ENCODE results near the gene MAPKAPK5. TPM values are rescaled to one million over a fixed set of nuclear protein-coding genes. Genes with fewer than 3 reads are reported as not detected.

The MAPKAPK5 gene
- total and polyA plus RNA-seq, 9 of the 15 experiments (the other 6 are each of a cell fraction or from before 2014, with no cell fraction given), result 11.6 to 72.1 (median 60.4) TPM

DNA sequence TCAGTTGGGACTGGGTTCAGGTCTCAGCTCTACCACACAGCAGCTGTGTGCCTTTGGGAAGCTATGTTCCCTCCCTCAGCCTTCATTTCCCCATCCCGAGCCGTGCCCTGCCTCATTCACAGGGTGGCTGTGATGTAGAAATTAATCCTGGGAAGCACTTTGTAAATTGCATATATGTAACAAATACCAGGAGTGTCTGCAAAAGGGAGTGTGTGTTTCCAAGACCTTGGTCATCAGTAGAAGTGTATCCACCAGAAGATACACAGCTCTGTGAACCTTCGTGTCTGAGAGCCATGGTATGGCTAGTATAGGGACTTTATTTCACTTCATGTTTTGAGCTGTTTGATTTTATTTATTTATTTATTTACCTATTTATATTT lies 49.2 kb upstream of the MAPKAPK5 start:
- H2AFZ ChIP-seq (ENCODE audit: low read depth, low read length), result peak overlapping the region; percentile 82; the same call in 1 of the 2 replicates
- no peaks in the 10 kb centered on the region; a peak in 1 of 5 replicates for H3K27me3 ChIP-seq (ENCODE audit: control insufficient read depth in 2 of 2, insufficient read depth in 2 of 2, low read length in 2 of 2)
- DNase-seq (ENCODE audit: extremely low read depth in 1 of 4, low spot score in 3 of 4) (no peak), FAIRE-seq (no peak), ATAC-seq (no peak)
- intact Hi-C loops (cut with micrococcal nuclease) (no loop called here), in situ Hi-C loops (cut with MboI) (no loop called here)
- no peak overlapping the region for H3K27ac ChIP-seq (ENCODE audit: extremely low read depth, low read depth, low read length)
- H3K4me3 ChIP-seq, result no peak overlapping the region
- peaks cover 0 to 20% of the 10 kb centered on the region in 2 experiments; a peak in 4 of 5 replicates for H3K4me1 ChIP-seq (replicated peaks in 1 of 2; ENCODE audit: control insufficient read depth in 2 of 2, insufficient read depth in 2 of 2, low read length in 2 of 2)
- H4K20me1 ChIP-seq (replicated peaks; ENCODE audit: control insufficient read depth, insufficient read depth, low read length), result no peaks in the 10 kb centered on the region
- no TSS peak for BruUV-seq (replicated peaks)
- H3K4me2 ChIP-seq (ENCODE audit: insufficient read depth, low read length), result no peak overlapping the region
- TF ChIP-seq KDM2B (CRISPR knock-in tag; IDR thresholded peaks at IDR 0.05) (no peak), DIDO1 (tag; IDR thresholded peaks at IDR 0.05; ENCODE audit: low read depth) (no peak), ZC3H11A (IDR thresholded peaks at IDR 0.05; ENCODE audit: low read depth, low read length) (no peak), NFE2 (IDR thresholded peaks at IDR 0.05; ENCODE audit: low read depth) (no peak), ZNF3 (CRISPR knock-in tag; IDR thresholded peaks at IDR 0.05) (no peak), SAP30 (IDR thresholded peaks at IDR 0.05; ENCODE audit: borderline replicate concordance, insufficient read depth, low read depth, low read length, poor library complexity, severe bottlenecking) (no peak), ZNF41 (CRISPR knock-in tag; conservative IDR thresholded peaks at IDR 0.05) (no peak), PTBP1 (IDR thresholded peaks at IDR 0.05; ENCODE audit: low read depth, low read length) (no peak), DMBX1 (CRISPR knock-in tag; IDR thresholded peaks at IDR 0.05; ENCODE audit: borderline replicate concordance) (no peak), FOSL1 (tag; conservative IDR thresholded peaks at IDR 0.05) (no peak), POLR3G (IDR thresholded peaks at IDR 0.05; ENCODE audit: extremely low read depth, insufficient read length, insufficient replicate concordance) (no peak), NR2F6 (CRISPR knock-in tag; IDR thresholded peaks at IDR 0.05) (no peak), SIN3B (IDR thresholded peaks at IDR 0.05; ENCODE audit: low read depth) (no peak), SRSF3 (IDR thresholded peaks at IDR 0.05; ENCODE audit: insufficient read depth, low read length) (no peak), SETDB1 (IDR thresholded peaks at IDR 0.05; ENCODE audit: low read length) (no peak), ZNF668 (CRISPR knock-in tag; IDR thresholded peaks at IDR 0.05) (no peak)
- 92% methylated on average over 3 of the region's 3 CpGs for WGBS (ENCODE audit: insufficient coverage, low coverage, missing lambda C conversion rate)
- ChIA-PET POLR2A (interaction anchor here (0.5 kb wide), 1 partner anchor 916 kb away, joined by 3 read pairs; no protein-coding TSS in a partner anchor), CTCF (ENCODE audit: low intra/inter-chr PET ratio) (no interaction called here)
- H3K9me3 ChIP-seq (replicated peaks; ENCODE audit: control insufficient read depth, insufficient read depth, low read depth, low read length), result no peaks in the 10 kb centered on the region
- H3K36me3 ChIP-seq (ENCODE audit: control insufficient read depth, insufficient read depth, low read length), result peaks cover 15% of the 10 kb centered on the region; the same call in 2 of the 3 replicates
- H3K9ac ChIP-seq (ENCODE audit: insufficient read depth in 1 of 2, low read depth in 2 of 2, low read length in 2 of 2), result no peak overlapping the region; a peak in 1 of 4 replicates
- no peaks in the 10 kb centered on the region for H3K79me2 ChIP-seq (ENCODE audit: control insufficient read depth, insufficient read depth, low read length)
- peaks cover 2% of the 10 kb centered on the region for H3K9me1 ChIP-seq (ENCODE audit: control insufficient read depth, insufficient read depth, low read length)
